Heart right ventricle (tissue), 16 donors: Measurements from ENCODE around the gene ARHGAP29. TPM values are rescaled to one million over a fixed set of nuclear protein-coding genes. Genes with fewer than 3 reads are reported as not detected.

ENCODE experiments used
- ATAC-seq, 8 donors: fragments of 200-7000 bp; cut with Tn5 transposase; one replicate each; pipeline ENCODE4 v1.9.1; 2020; ENCODE audit warnings: mild to moderate bottlenecking in 8 of 8, moderate library complexity in 8 of 8, moderate number of reproducible peaks in 1 of 8
- DNase-seq, 2 donors: peaks; one replicate each; pipeline ENCODE4 v3.0.0-alpha.2; 2020
- H3K27ac ChIP-seq, 10 donors: fragments of 200-600 bp; sonication (generic) in 2 of 10; one replicate each; pipeline versions ENCODE4 v1.5.0 to v1.8.0; 2020 to 2022; ENCODE audit warnings: mild to moderate bottlenecking in 3 of 10
- H3K27me3 ChIP-seq, 7 donors: fragments of 200-600 bp; one replicate each; pipeline ENCODE4 v1.8.0; 2021 to 2022; ENCODE audit warnings: mild to moderate bottlenecking in 2 of 7
- H3K36me3 ChIP-seq, 9 donors: fragments of 200-600 bp; sonication (generic) in 1 of 9; one replicate each; pipeline versions ENCODE4 v1.5.0 to v1.8.0; 2020 to 2022; ENCODE audit warnings: mild to moderate bottlenecking in 2 of 9
- H3K4me1 ChIP-seq, 9 donors: fragments of 200-600 bp; sonication (generic) in 1 of 9; one replicate each; pipeline versions ENCODE4 v1.5.0 to v1.8.0; 2020 to 2022; ENCODE audit warnings: mild to moderate bottlenecking in 4 of 9
- H3K4me3 ChIP-seq, 10 donors: fragments of 200-600 bp; sonication (generic) in 2 of 10; one replicate each; pipeline versions ENCODE4 v1.5.0 to v1.8.0; 2020 to 2022; ENCODE audit warnings: mild to moderate bottlenecking in 7 of 10, moderate library complexity in 2 of 10
- H3K9me3 ChIP-seq, 11 donors: fragments of 200-600 bp in 10 of 11; sonication (generic) in 2 of 11; one replicate each; pipeline versions ENCODE4 v1.5.0 to v1.8.0; 2013 to 2022; ENCODE audit warnings: mild to moderate bottlenecking in 2 of 11, control low read depth in 1 of 11, moderate library complexity in 1 of 11
- WGBS, 2 donors: extraction: QIAGEN DNeasy Blood & Tissue Kit; methylation state at CpG; one replicate each; pipeline ENCODE4 v1.1.7; 2013; ENCODE audit warnings: inconsistent platforms in 1 of 2; 5-methylcytosine and 5-hydroxymethylcytosine counted together
- intact Hi-C, 10 donors: fragments of 100-400 bp; cut with DNase I; formaldehyde crosslinking; loops; one replicate each; pipeline versions ENCODE4 v1.11.1 to v1.14.2; 2022
- polyA plus RNA-seq, 2 donors: library from polyadenylated mRNA; stranded (reverse); fragments of 200-250 nt; gene quantifications; one replicate each; pipeline ENCODE4 v1.2.3, GENCODE V29; 2013
- total RNA-seq, 10 donors: library from RNA; stranded (reverse); fragmentation: NEBNext Ultra II Directional in 3 of 10; extraction: Animal tissue kit (Norgen Biotek cat#: 25700) in 3 of 10; gene quantifications; one replicate each; pipeline versions ENCODE4 v1.2.1 to v1.2.4, GENCODE V29; 2021 to 2023
- TF ChIP-seq, protein P1 (sequence below), 9 donors: fragments of 200-600 bp; sonication (generic) in 2 of 9; IDR thresholded peaks; one replicate each; pipeline versions ENCODE4 v1.5.0 to v1.8.0; 2021 to 2022; ENCODE audit warnings: antibody characterized with exemption in 9 of 9, mild to moderate bottlenecking in 5 of 9, moderate library complexity in 1 of 9
- donor health status: Arrhythmogenic right ventricular cardiomyopathy.
- donor health status: ischemic (EF 13 %, LVEDD 7.1; RV severe dilation, severe dysfunction).
- donor health status: healthy with polysubstance abuse.
- donor health status: DM: no; HTN: yes; CAD: no.
- donor health status: DM: no; HTN: no; CAD: no.
- donor health status: ischemic (EF 25% LVEDD 6.9; RV normal size, moderate dysfunction).
- donor health status: ischemic (EF 25% LVEDD 5.7; RV mildly dilated, moderate dysfunction).
- donor health status: healthy.
- donor health status: DM: yes; HTN: yes; CAD: no.
- donor health status: Ischemic cardiomyopathy.
- donor health status: ischemic (EF 35%, LVEDD 5.7; RV mildly dilated, moderate dysfunction).
- donor health status: nonischemic (EF 11% LVEDD 7.7; RV severe dilation, severe dysfunction).
- donor health status: DM: yes; HTN: yes; CAD: no.
- donor health status: PGD.
- donor health status: ischemic (EF 29% LVEDD 5.4; RV normal size, mild dysfunction).
- donor health status: nonischemic (EF 23%, LVEDD 6.1; RV moderate dilation, normal function).

The ARHGAP29 gene
- total and polyA plus RNA-seq, 12 donors: 8.8 to 34.3 (median 27.7) TPM

DNA sequence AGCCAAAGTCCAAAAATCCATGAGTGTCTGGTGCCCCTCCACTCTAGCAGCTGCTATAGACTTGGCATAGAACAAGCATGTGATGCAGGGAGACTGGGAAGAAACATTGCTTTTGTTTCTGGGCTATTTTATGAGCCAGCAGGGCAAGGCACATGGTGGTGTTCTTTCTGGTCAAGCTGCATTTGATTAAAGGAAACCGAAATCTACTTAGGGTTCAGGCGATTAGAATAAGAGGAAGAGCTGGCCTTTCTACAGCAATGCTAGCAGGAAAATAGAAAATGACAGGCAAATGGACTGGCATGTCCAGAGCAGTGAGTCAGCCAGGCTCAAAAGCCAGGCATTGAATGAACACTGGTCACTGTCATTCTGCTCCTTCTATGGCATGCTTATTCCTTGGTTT lies 28.5 kb upstream of the ARHGAP29 start:
- Histone ChIP-seq H3K27ac (peak overlapping the region in 2 of 10 donors; percentile 23 to 51), H3K27me3 (no peaks in the 10 kb centered on the region), H3K4me3 (no peak overlapping the region), H3K4me1 (peaks cover 0 to 16% (median 0%) of the 10 kb centered on the region in 9 donors), H3K36me3 (no peaks in the 10 kb centered on the region), H3K9me3 (no peaks in the 10 kb centered on the region)
- DNase-seq: no peak
- peak in 3 of 8 donors; percentile 37 to 53 (median 37) for ATAC-seq
- intact Hi-C loops: no loop called here
- WGBS, 2 donors: 58 to 77% methylated on average over 2 of the region's 2 CpGs
- TF ChIP-seq, protein P1, sequence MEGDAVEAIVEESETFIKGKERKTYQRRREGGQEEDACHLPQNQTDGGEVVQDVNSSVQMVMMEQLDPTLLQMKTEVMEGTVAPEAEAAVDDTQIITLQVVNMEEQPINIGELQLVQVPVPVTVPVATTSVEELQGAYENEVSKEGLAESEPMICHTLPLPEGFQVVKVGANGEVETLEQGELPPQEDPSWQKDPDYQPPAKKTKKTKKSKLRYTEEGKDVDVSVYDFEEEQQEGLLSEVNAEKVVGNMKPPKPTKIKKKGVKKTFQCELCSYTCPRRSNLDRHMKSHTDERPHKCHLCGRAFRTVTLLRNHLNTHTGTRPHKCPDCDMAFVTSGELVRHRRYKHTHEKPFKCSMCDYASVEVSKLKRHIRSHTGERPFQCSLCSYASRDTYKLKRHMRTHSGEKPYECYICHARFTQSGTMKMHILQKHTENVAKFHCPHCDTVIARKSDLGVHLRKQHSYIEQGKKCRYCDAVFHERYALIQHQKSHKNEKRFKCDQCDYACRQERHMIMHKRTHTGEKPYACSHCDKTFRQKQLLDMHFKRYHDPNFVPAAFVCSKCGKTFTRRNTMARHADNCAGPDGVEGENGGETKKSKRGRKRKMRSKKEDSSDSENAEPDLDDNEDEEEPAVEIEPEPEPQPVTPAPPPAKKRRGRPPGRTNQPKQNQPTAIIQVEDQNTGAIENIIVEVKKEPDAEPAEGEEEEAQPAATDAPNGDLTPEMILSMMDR (IDR thresholded peaks at IDR 0.05): no peak

DNA sequence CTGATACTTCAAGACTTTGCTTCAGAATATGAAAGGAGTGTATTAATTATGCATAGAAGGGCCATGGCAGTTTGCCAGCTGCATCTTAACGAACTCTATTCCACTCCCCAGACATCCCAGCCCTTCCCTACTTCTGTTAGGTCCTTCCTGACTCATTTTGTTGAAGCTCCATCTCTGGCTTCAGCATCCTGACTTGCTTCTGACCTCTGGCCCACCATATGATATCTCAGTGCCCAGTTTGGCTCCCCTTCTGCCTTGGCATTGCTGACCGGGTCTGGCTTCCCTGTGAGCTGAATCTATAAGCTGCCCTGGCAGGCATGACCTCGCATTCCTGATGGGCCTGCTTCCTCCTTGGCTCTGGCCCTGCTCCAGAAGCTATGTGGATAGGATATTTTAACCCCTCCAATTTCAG lies 27.6 kb upstream of the ARHGAP29 start:
- Histone ChIP-seq H3K27me3 (no peaks in the 10 kb centered on the region), H3K4me3 (no peak overlapping the region), H3K9me3 (no peaks in the 10 kb centered on the region), H3K27ac (peak overlapping the region in 1 of 10 donors; percentile 23), H3K4me1 (peaks cover 0 to 16% (median 0%) of the 10 kb centered on the region in 9 donors), H3K36me3 (no peaks in the 10 kb centered on the region)
- intact Hi-C loops: no loop called here
- TF ChIP-seq, protein P1 (IDR thresholded peaks at IDR 0.05): no peak
- DNase-seq (no peak), ATAC-seq (no peak)
- 30 to 39% methylated on average over 3 of the region's 3 CpGs for WGBS, 2 donors

DNA sequence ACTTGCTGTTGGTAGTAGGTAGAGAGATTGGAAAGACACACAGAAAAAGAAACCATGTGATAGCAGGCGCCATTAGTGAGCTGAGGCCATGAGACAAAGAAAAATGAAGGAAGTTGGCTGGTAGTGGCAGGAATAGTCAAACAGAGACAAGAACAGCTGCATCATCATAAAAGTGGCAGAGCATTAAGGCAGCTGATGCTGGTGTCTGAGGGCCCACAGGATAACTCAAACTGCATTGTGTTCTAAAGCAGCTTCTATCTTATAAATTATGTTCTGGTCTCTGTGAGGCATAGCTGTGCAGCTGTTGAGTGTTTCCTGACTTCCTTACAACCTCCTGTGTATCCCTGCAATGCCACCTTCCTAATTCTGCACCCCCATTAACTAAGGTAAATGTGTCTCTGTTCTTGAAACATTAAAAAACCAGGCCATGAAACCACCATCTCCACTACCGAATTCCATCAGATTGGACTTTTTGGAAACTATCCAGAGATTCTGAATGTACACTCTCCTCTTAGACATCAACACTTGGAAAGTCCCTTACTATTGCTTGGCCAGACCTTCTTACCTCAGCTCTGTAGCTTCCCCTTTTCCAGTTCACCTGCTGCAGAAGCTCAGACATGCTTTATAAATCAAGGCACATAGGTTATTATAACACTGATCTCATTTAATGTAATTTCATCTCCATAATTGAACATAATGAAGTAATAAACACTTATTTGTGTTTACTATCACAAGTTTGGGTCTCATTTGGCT lies 23.4 kb upstream of the ARHGAP29 start:
- H3K36me3 ChIP-seq: no peaks in the 10 kb centered on the region
- no peaks in the 10 kb centered on the region for H3K27me3 ChIP-seq
- no peaks in the 10 kb centered on the region for H3K9me3 ChIP-seq
- TF ChIP-seq, protein P1 (IDR thresholded peaks at IDR 0.05): no peak
- no peak overlapping the region for H3K4me3 ChIP-seq
- no peak for ATAC-seq
- H3K27ac ChIP-seq: no peak overlapping the region
- WGBS, 2 donors: 93 to 96% methylated on average over 2 of the region's 2 CpGs
- intact Hi-C loops: no loop called here
- no peak for DNase-seq
- H3K4me1 ChIP-seq: peaks cover 0 to 27% (median 13%) of the 10 kb centered on the region in 9 donors

DNA sequence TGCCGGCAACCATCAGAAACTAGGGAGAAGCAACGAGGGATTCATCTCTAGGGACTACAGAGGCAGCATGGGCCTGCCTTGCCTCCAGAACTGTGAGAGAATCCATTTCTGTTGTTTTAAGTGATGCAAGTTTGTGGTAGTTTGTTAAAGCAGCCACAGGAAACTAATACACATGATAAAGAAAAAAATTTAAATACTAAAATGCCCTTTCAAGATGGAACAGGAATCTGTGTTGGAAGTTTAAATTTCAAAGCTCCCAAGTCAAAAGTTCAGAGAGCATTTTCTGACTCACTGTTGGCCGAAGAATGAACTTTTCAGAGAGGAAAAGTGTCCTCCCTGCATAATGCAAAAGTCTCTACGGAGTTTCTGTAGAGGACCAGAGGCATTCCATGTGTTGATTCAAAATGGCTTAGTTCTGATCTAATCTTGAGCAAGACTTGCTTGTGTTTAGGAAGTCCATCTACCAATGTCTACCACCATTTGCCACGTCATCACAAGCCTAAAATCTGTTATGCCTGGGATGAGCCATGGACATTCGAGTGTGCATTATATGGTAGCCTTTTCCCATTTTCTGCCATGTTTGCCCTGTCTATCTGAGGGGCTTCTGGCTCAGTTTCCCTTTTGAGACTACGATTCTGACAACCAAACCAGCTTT lies 22.4 kb upstream of the ARHGAP29 start:
- DNase-seq (no peak), ATAC-seq (peak in 1 of 8 donors; percentile 26)
- TF ChIP-seq, protein P1 (IDR thresholded peaks at IDR 0.05): no peak
- Histone ChIP-seq H3K36me3 (no peaks in the 10 kb centered on the region), H3K4me3 (no peak overlapping the region), H3K27ac (peak overlapping the region in 2 of 10 donors; percentile 10 to 56), H3K4me1 (peaks cover 0 to 29% (median 14%) of the 10 kb centered on the region in 9 donors), H3K9me3 (no peaks in the 10 kb centered on the region), H3K27me3 (no peaks in the 10 kb centered on the region)
- WGBS, 2 donors: 93% methylated on average over 7 of the region's 7 CpGs
- intact Hi-C loops: loop anchor here in 1 of 10 donors (10.0 kb wide), 1 partner anchor 55 kb away; no protein-coding TSS in a partner anchor
